Heart left ventricle (tissue), 16 donors: ENCODE measurements around the gene PYGO2. TPM values are rescaled to one million over a fixed set of nuclear protein-coding genes. Genes with fewer than 3 reads are reported as not detected.
A peak's percentile ranks its signal among the peaks of the same experiment; 100 is the strongest.

Experiments used
- ATAC-seq, 4 donors: fragments of 200-7000 bp; cut with Tn5 transposase; one replicate each; pipeline ENCODE4 v1.9.1; 2020 to 2022; ENCODE audit warnings: moderate library complexity in 4 of 4, mild to moderate bottlenecking in 3 of 4, moderate number of reproducible peaks in 1 of 4
- DNase-seq, 5 donors: peaks; one replicate each; pipeline ENCODE4 v3.0.0-alpha.2; 2020
- H3K27ac ChIP-seq, 12 donors: fragments of 200-600 bp; sonication (generic) in 4 of 12; one replicate each; pipeline versions ENCODE4 v1.5.0 to v1.8.0; 2016 to 2022; ENCODE audit warnings: mild to moderate bottlenecking in 2 of 12
- H3K27me3 ChIP-seq, 9 donors: fragments of 200-600 bp; sonication (generic) in 2 of 9; one replicate each; pipeline versions ENCODE4 v1.5.1 to v1.8.0; 2016 to 2022; ENCODE audit warnings: mild to moderate bottlenecking in 3 of 9
- H3K36me3 ChIP-seq, 9 donors: fragments of 200-600 bp; sonication (generic) in 2 of 9; one replicate each; pipeline versions ENCODE4 v1.5.0 to v1.8.0; 2018 to 2022; ENCODE audit warnings: mild to moderate bottlenecking in 2 of 9
- H3K4me1 ChIP-seq, 12 donors: fragments of 200-600 bp; sonication (generic) in 4 of 12; one replicate each; pipeline versions ENCODE4 v1.5.0 to v1.8.0; 2016 to 2022; ENCODE audit warnings: mild to moderate bottlenecking in 3 of 12
- H3K4me3 ChIP-seq, 12 donors: fragments of 200-600 bp; sonication (generic) in 4 of 12; one replicate each; pipeline versions ENCODE4 v1.5.0 to v1.8.0; 2017 to 2022; ENCODE audit warnings: mild to moderate bottlenecking in 9 of 12, moderate library complexity in 4 of 12
- H3K9me3 ChIP-seq, 12 donors: fragments of 200-600 bp; sonication (generic) in 4 of 12; one replicate each; pipeline versions ENCODE4 v1.5.0 to v1.8.0; 2016 to 2022; ENCODE audit warnings: mild to moderate bottlenecking in 1 of 12
- CTCF ChIP-seq, 12 donors: fragments of 200-600 bp; sonication (generic) in 4 of 12; IDR thresholded peaks; one replicate each; pipeline versions ENCODE4 v1.5.0 to v1.8.0; 2018 to 2022; ENCODE audit warnings: antibody characterized with exemption in 12 of 12, mild to moderate bottlenecking in 5 of 12
- POLR2A ChIP-seq, 2 donors: fragments of 450-650 bp; IDR thresholded peaks; one replicate each; pipeline ENCODE4 v1.6.1; 2017; ENCODE audit warnings: antibody characterized with exemption in 2 of 2, mild to moderate bottlenecking in 2 of 2, moderate library complexity in 2 of 2
- WGBS, 4 donors: extraction: QIAGEN DNeasy Blood & Tissue Kit in 2 of 4; methylation state at CpG; one replicate each; pipeline versions ENCODE4 v1.1.5 to v1.1.7; 2013 to 2018; 5-methylcytosine and 5-hydroxymethylcytosine counted together
- intact Hi-C, 10 donors: fragments of 100-400 bp; cut with DNase I; formaldehyde crosslinking; loops; one replicate each; pipeline versions ENCODE4 v1.11.1 to v1.14.2; 2022
- polyA plus RNA-seq, 2 donors: library from polyadenylated mRNA; stranded (reverse); fragments of 200-250 nt; gene quantifications; one replicate each; pipeline ENCODE4 v1.2.3, GENCODE V29; 2013
- total RNA-seq, 9 donors: library from RNA; depleted of rRNA in 2 of 9; stranded (reverse); fragments of >200 nt in 2 of 9; fragmentation: NEBNext Ultra II Directional in 3 of 9; extraction: Animal tissue kit (Norgen Biotek cat#: 25700) in 3 of 9; gene quantifications; one replicate each; pipeline versions ENCODE4 v1.1.0 to v1.2.4, GENCODE V29; 2016 to 2023
- donor health status: ischemic (EF 13 %, LVEDD 7.1; RV severe dilation, severe dysfunction).
- donor health status: healthy with polysubstance abuse.
- donor health status: DM: no; HTN: yes; CAD: no.
- donor health status: DM: no; HTN: no; CAD: no.
- donor health status: ischemic (EF 25% LVEDD 6.9; RV normal size, moderate dysfunction).
- donor health status: ischemic (EF 25% LVEDD 5.7; RV mildly dilated, moderate dysfunction).
- donor health status: healthy.
- donor health status: DM: yes; HTN: yes; CAD: no.
- donor health status: ischemic (EF 35%, LVEDD 5.7; RV mildly dilated, moderate dysfunction).
- donor health status: nonischemic (EF 11% LVEDD 7.7; RV severe dilation, severe dysfunction).
- donor health status: DM: yes; HTN: yes; CAD: no.
- donor health status: PGD.
- donor health status: ischemic (EF 29% LVEDD 5.4; RV normal size, mild dysfunction).
- donor health status: nonischemic (EF 23%, LVEDD 6.1; RV moderate dilation, normal function).

The PYGO2 gene
- total and polyA plus RNA-seq, 11 donors: 9.7 to 19.2 (median 16.3) TPM

- intact Hi-C loops: loop anchor here in 7 of 10 donors (1.0 to 5.0 kb wide), 3 partner anchors 14 to 38 kb away; partner anchors contain the start of gene PYGO2 (in 7 of the 7)
- Histone ChIP-seq H3K4me1 (peaks cover 0 to 45% (median 17%) of the 10 kb centered on the region in 12 donors), H3K27me3 (no peaks in the 10 kb centered on the region), H3K9me3 (no peaks in the 10 kb centered on the region), H3K36me3 (no peaks in the 10 kb centered on the region), H3K27ac (peak overlapping the region in 9 of 12 donors; percentile 25 to 98 (median 95)), H3K4me3 (peak overlapping the region in 11 of 12 donors; percentile 22 to 96 (median 83))
- ATAC-seq: no peak
- peak; percentile 63 to 82 (median 79) for DNase-seq
- peak; percentile 69 to 92 (median 80) for TF ChIP-seq CTCF (IDR thresholded peaks at IDR 0.05)
- TF ChIP-seq POLR2A (IDR thresholded peaks at IDR 0.05): no peak
- 12 to 17% (median 14%) methylated on average over 30 to 40 of the region's 40 CpGs for WGBS, 4 donors
These were observed 37.4 kb upstream of the PYGO2 start for GRCh38 chr1:154998818-154999570.

DNA sequence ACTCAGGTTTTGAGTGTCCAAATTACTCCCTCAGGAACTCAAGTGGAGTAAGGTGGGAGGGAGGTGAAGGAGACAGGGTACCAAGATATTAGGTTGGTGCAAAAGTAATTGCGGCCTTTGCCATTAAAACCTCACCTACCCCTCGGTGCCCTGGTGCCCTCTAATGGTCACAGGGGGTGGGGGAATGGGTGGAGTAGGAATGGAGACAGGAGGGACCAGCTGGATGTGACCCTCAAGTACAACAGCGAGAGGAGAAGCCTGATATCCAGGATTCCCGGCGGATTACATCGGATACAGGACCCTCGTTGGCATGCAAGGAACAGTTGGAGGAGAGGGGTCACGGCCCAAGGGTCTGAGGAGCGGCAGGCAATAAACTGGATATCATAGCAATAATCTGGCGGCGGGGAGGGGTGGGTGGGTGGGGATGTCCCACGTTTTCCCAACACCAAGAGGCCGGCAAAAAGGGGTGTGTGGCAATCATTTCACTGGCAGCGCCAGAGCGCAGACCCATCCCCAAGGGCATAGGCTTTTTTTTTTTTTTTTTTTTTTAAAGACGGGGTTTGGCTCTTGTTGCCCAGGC is 36.7 kb upstream of the PYGO2 start:
- Histone ChIP-seq H3K36me3 (no peaks in the 10 kb centered on the region), H3K9me3 (no peaks in the 10 kb centered on the region), H3K27ac (peak overlapping the region in 1 of 12 donors; percentile 95), H3K27me3 (no peaks in the 10 kb centered on the region), H3K4me1 (peaks cover 0 to 42% (median 16%) of the 10 kb centered on the region in 12 donors), H3K4me3 (no peak overlapping the region)
- no peak for ATAC-seq
- no peak for DNase-seq
- 73 to 77% (median 76%) methylated on average over 16 of the region's 16 CpGs for WGBS, 4 donors
- TF ChIP-seq POLR2A (IDR thresholded peaks at IDR 0.05) (no peak), CTCF (IDR thresholded peaks at IDR 0.05) (no peak)
- intact Hi-C loops: loop anchor here in 6 of 10 donors (2.0 to 5.0 kb wide), 2 partner anchors 13 to 36 kb away; partner anchors contain the start of gene PYGO2 (in 6 of the 6)

- Histone ChIP-seq H3K27me3 (no peaks in the 10 kb centered on the region), H3K9me3 (no peaks in the 10 kb centered on the region), H3K4me3 (no peak overlapping the region), H3K36me3 (peaks cover 0 to 10% (median 0%) of the 10 kb centered on the region in 9 donors), H3K4me1 (peaks cover 0 to 45% (median 16%) of the 10 kb centered on the region in 12 donors), H3K27ac (no peak overlapping the region)
- no peak for ATAC-seq
- DNase-seq: no peak
- TF ChIP-seq POLR2A (IDR thresholded peaks at IDR 0.05) (no peak), CTCF (IDR thresholded peaks at IDR 0.05) (no peak)
- WGBS, 4 donors: 81 to 89% (median 85%) methylated on average over 15 of the region's 15 CpGs
- intact Hi-C loops: loop anchor here in 6 of 10 donors (5.0 kb wide), 1 partner anchor 35 kb away; the partner anchor contains the start of gene PYGO2 (in 6 of the 6)
These were observed 35.6 kb upstream of the PYGO2 start for GRCh38 chr1:154996966-154997701.
